M059J (cell line): ENCODE results near the gene NNAT. TPM values are rescaled to one million over a fixed set of nuclear protein-coding genes. Genes with fewer than 3 reads are reported as not detected.

Experiments
- DNase-seq: peaks from one replicate; pipeline ENCODE4 v3.0.0-alpha.2; 2012; ENCODE audit warnings: low read depth
- total RNA-seq: library from RNA; depleted of rRNA; stranded (reverse); fragments of >200 nt; shearing (Covaris generic); gene quantifications from 2 replicates; pipeline ENCODE4 v1.2.3, GENCODE V29; 2014

NNAT gene
- total RNA-seq, 1 experiment from 2014 or later = not detected

DNA sequence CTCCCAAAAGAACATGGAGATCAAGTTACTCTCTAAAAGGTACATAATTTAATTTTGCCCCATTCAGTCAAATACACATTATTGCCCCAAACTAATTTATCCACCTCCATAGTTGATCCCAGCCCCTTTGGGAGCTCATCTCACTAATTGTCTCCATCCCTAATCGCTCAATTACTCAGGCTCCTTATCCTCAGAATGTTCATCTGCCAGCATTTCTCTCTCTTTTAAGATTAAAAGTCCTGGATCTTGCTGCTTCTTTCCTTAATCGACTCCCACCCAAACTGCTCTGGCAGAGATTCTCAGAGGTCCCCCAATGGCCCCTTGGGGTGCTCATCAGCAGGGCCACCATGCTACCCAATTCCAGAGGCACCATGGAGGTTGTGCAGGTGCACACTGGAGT, 18.4 kb upstream of the NNAT start:
- no peak for DNase-seq

DNA sequence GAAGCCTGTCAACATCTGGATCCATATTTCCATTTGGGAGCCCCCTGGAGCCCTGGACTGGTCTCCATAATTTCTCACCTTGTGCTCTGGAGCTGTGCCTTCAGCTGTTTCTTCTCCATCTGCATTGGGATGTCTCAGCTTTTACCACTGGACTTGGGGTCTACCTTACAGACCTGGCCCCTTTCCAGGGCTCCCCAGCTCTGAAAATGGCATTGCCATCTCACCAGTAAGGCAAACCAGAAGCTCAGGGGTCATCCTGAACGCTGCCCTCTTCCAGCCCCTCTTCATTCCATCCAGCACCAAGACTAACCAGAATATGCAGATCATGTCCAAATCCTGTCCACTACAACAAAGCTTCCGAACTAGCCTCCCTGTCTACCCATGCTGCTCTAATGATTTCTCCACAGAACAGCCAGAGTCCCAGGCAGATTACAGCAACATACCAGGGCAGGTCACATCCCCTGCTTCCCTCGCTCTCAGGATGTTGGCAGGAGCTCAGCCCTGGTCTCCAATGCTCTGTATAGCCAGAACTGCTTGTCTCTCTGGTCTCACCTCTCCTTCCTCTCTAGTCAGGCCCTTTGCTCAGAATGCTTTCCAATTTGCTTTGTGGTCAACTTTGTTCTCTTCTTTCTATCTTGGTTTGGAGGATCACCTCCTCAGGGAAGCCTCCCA, 17.7 kb upstream of the NNAT start:
- no peak for DNase-seq

DNA sequence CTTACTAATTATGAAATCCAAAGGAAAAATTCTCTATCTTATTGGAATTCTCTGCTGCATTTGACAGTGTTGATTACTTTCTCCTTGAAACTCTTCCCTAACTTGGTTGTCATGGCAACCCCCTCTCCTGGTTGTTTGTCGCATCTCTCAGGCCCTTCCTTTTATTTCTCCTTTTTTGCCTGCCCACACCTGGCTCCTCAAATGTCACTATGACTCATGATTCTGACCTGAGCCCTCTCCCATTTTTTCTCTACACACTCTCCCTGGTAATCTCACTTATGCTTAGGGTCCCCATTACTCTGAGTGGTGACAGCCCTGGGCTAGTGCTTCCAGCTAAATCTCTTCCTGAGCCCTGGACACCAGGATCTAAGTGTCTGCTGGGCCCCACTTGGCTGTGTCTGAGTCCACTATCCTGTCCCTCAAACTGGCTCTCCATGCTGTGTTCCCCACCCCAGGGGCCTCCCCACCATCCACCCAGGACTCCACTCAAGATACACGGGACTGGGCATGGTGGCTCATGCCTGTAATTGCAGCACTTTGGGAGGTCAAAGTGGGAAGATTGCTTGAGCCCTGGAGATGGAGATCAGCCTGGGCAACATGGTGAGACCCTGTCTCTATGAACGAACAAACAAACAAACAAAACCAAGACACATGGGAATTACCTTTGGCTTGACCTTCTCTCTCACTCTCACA, 16.5 kb upstream of the NNAT start:
- DNase-seq = peak; percentile 65

DNA sequence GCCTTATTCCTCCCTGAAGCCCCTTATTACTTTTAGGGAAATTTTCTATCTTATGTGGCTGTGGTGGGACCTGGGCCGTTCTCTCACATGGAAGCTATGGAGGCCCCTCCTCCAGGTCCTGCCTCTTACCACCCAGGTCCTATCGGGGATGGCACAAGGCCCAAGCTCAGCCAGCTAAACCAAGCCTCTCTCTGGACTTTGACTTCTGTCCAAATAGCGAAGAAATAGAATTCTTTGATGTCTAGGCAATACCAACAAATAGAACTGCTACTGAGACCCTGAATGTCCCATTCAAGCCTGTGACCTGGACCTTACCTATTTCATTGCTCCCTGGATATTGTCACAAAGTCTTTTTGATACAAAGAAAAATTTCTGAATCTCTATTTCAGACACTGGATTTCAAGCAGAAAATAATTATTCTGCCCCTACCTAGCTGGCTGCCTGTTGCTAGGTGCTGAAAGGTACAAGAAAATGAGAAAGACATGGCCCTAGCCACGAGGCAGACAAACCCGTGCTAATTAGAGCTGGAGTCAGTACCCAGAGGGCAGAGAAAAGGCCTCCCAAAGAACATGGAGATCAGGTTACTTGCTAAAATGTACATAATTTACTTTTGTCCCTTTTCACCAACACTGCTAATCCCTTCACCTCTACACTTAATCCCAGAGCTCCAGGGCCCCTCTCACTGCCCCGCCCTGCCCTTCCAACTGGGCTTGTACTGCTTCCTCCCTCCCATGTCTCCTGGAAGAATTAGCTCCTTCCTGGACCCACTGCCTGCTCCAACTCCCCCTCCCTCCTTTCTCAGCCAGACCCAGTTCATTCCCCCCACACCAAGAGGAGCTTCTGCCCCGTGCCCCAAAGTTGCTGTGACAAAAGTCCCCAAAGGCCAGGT, 15.5 kb upstream of the NNAT start:
- no peak for DNase-seq

DNA sequence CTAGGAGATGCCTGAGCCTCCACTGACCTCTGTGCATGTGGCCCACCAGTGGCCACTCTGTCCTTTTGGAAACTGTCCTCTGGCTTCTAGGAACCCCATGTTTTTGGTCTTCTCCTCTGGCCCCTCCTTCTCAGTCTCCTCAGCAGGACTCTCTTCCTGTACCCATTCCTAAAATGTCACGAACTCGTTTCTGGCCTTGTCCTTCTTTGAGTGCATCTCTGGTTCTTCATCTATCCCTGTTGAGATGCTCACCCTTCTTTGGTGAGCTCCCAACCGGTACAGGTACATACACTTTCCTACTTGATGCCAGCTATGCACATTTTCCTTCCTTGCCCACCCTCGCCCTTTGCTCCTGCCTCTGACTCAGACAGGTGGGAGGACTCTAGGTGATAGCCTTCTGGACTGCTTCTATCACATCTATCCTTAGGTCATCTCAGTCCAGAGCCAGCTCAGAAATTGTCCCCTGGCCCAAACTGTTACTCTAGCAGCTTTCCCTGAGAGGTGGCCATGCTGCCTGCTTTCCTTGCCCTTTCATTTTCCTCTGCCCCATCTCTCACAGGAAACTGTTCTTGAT, 14.8 kb upstream of the NNAT start:
- no peak for DNase-seq

DNA sequence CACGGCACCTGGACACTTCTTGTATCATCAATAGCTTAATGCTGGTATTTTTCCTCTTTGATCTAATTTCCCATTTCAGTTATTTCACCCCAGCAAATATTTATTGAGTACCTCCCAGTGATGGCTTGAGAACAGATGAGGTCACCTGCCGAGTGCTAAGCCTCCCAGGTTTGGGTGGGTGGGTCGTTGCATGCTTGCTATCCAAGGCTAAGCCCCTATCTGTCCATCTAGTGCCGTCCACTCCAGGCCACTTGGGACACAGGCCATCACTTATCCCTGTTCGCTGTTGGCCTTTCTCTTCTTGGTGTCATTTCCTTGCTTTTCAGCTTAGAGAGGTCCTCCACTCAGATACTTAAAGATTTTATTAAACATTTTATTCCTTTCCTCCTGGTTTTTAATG, 10.8 kb upstream of the NNAT start:
- DNase-seq = no peak

DNA sequence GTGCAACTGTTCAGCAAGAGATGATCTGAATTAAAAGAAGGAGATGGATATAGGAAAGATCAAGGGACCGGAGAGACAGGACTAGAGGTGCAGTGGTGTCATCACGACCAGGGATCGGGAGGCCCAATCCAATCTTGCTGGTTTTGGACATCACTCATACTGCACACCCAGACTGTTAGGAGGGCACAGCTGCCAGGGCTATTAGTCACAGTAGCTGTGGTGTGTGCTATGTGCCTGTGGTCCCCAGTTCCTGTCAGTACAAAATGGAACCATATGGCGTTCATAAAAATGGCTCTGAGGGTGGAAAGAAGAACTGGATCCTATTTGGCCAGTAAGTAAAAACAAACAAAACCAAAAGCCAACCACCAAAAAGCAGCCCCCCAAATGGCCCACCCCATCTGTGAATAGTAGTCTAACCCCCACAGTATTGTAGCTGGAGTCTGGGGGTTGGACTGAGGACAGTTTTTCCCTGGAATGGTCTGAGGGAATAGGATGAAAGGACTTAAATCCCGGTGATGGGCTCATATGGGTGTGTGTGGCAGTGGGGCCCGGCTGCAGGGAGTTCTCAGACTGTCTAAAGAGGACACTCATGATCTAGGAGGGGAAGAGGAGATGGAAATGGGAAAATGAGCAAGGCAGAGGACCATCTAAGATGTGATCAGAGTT, 9.3 kb upstream of the NNAT start:
- peak; percentile 90 for DNase-seq

DNA sequence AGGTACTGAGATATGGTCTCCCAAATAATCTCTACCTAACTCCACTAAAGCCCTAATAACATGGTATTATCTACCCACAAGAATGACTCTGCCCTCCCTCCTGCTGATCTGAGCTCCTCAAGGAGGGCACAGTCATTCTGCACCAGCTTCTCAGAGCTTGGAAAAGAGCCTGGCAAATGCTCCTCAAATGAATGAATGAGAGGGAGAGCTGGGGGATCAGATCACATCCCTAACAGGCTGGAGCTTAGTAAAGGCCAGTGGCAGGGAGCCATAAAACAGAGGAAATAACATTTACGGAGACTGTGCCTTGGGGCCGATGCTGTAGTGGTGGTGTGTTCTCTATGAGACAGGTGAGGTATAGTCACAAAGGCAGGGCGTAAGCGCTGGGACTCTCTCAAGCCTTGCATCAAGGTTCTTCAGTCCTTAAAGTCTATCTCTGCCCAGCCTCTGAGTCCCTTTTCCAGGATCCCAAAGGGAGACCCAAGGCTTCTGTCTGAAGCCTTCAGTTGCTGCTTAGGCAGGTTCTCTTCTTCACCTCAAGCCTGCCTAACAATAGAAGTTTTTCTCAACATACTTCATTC, 7.2 kb upstream of the NNAT start:
- peak; percentile 55 for DNase-seq

DNA sequence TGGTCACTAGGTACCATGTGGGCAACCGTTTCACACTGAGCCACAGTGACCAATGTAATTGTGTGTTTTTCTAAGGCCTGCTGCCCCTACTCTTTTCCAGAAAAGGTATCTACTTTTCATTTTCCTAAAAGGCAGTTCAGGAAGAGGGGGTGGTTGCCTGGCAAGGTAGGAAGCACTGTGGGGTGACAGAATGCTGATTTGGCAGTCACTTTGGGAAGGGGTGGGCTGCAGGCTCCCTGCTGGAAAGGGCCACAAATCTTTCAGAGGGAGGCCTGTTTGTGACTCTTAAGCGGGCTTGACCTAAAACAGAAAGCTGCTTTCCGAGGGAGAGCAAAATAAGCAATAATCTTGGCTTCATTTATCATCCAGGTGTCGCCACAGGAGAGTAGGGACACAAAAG, 5.2 kb upstream of the NNAT start:
- no peak for DNase-seq

DNA sequence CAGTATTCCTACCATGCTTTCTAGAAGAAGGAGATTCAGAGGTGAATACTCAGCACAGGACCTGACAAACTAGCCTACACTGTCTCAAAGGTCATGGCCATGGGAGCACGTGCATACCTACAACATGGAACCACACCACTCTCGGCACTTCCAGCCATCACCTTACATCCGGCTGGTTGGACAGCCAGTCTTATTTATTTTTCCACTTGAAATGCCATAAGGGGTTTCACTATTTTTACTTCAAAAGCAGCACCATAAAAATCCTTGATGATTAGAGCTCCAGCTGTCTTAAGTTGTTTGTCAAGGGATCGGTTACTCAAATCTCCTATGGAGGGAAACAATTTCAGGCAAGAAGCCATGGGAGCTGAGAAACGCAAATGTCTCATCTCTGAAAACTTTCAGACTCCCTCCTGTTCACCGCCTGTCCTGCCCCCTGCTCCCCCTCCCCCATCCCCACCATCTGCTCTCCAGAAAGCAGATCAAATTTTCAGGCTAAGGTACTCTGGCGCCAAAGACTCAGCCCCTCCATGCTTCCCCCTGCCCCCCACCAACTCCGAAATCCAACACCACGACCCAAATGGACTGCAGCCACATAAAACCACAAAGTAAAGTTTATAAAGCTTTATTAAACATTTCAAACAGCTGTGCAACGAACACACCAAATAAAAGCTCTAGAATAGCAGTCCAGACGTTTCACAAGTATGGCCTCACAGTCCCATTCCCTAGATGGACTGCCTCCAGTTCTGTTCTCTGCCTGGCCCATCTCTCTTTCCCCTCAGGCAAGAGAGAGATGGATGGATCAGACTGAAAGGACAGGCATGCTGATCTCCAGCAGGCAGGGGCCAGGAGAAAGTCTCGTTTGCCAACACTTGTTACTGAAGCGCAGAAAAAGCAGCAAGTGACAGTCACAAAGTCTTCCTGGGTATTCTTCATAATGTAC, 4.0 kb upstream of the NNAT start:
- no peak for DNase-seq

DNA sequence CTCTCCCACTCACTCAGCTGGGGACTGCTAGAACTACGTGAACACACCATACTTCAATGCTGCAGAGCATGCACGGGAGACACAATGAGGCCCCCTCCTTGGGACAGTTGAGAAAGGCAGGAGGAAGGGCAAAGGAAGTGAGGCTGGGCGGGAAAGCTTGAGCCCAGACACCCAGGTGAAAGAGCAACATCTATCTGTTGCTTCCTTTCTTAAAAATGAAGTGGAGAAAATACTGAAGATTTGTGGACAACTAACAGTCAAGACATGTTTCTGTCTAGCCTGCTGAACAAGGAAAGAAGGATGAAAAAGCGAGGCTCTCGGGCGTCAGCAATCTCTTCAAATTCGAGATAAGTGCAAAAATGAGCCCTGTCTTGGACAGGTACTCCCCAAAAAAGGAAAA, 3.0 kb upstream of the NNAT start:
- no peak for DNase-seq

DNA sequence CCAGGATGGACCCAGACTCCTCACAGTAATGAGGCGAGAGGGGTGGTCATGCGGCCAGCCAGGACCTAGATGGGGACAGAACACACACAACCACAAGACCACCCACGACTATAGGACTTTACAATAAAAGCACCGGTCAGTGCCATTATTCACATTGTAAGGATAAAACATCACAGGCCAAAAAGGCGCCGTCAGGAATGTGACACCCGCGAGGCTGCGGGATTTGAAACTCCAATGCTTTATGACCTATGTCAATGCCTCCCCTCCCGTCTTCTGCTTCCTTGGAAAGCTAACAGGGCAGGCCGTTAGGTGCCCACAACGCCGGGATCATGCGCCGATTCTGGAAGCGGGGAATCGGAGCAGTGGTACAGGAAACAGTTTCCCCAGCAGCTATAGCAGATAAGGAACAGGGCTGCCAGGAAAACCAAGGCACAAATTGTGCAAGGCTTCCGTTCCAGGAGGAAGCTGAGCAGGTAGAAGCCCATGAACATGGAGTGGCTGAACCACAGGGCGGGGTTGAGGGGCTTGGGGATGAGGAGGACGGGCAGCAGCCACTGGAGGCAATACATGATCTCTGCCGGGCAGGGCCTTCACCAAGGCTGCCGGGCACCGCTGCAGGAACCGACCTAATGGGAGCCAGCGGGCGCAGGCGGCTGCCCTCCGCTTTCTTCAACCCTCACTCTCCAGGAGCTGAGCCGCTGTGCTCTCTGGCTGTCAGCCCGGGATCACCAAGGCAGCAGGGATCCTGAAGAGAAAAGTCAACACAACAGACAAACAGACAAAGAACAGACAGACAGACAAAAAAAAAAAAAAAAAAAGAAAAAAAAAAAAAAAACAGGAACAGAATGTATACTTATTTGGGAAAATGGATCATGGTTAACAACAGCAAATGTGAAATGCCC, 2.2 kb upstream of the NNAT start:
- no peak for DNase-seq

DNA sequence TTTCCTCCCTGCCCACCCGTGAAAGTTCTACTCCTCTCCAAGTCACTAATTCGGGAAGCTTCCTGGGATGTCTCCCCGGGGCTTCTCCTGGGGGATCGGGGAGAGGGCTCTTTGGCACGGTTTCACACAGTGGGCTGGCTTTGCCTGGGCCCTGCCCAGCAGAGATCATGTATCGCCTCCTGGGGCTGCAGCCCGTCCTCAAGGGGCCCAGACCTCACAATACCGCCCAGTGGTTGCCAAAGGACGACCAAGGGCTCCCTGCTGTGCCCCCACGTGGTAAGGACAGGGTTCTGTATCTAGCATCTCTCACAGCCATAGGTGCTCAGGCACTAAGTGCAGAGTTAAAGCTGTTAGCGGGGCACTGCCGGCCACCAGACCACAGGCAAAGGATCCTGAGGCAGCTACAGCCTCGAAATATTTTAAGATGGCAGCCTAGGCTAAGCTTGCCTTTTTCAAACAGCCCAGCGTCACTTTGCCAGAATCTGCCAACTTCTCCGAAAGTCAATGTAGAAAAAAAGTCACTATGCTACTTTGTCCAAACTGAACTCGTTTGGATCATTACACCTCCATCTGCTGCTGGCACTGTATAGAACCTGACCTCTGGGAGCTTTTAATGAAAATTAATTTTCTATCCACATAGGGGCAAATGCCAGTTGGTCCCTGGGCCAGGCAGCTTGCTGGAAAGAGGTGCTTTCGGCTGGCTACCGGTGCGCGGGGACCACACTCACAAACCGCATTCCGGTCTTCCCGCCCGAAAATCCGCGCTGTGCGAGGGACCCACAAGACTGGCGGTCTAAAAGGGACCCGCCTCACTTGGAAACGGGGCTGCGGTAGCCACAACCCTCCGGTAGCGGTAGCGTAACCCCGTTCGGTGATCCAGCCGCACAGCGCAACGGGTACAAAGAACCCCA, 1.3 kb upstream of the NNAT start:
- no peak for DNase-seq

DNA sequence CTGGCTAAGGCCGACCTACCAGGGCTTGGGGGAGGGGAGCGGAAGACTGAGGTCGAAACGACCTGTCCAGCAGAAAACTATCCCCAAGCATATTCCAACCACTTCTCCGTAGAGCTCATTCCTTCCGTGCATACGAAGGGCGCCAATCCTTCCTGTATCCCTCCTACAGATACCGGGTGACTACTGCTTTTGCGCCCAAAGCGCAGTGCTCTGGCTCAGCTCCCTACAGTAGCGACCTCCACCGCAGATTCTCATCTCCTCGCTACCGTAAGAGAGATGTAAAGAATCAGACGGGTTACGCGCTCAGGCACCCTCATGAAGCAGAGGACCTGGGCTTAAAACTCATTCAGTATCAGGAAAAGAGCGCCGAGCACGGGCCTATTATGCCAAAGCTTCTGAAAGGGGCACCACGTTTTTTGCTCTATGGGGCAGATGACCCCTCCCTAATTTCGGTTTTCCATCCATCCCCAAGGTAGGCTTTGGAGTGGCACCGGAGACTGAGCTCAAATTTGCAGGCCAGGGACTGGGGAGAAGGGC, 563 bp upstream of the NNAT start:
- DNase-seq = no peak

DNA sequence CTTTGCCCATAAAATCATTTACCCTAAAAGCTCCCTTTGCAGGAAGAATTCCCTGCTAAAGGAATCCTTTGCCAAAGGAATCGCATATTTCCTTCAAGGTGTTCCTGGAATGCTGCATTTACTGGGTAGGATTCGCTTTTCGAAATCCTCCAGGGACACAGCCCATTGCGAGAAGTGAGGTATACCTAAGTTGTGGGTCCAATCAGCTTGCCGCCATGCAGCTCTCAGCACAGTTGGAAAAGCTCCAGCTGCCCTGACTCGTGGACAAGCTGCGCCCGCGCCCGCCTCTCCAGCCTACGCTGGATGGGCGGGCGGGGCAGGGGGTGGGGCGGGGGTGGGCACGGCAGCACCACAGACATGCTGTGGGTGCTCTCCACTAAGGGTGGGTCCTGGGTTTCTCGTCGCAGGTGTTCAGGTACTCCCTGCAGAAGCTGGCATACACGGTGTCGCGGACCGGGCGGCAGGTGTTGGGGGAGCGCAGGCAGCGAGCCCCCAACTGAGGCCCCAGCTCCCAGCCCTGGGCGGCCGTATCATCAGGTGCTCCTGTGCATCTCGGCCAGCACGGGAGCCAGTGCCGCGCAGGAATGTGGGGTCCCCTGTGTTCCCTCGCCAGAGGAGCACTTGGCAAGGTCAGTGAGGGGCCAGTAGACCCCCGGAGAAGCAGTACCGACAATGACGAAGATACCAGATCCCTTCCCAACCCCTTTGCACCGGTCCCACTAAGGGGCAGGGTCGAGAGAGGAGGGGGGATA, 1.4 kb downstream of the NNAT start:
- no peak for DNase-seq

DNA sequence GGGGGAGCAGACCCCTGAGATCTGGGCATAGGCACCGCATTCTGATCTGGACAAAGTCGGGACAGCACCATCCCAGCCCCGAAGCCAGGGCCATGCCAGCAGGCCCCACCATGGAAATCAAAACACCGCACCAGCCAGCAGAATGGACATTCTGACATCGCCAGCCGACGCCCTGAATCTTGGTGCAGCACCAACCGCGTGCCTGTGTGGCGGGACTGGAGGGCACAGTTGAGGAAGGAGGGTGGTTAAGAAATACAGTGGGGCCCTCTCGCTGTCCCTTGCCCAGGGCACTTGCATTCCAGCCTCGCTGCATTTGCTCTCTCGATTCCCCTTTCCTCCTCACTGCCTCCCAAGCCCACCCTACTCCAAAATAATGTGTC, 2.0 kb downstream of the NNAT start:
- DNase-seq = no peak
